WERI-Rb-1 (cell line): Measurements from ENCODE around the gene RERE.

ENCODE experiments used
- DNase-seq: peaks from one replicate; pipeline ENCODE4 v3.0.0-alpha.2; 2020
- H3K27ac ChIP-seq: fragments of 250-450 bp; sonication (Bioruptor Pico); 2 replicates; pipeline ENCODE4 v1.5.1; 2020; ENCODE audit warnings: mild to moderate bottlenecking, moderate library complexity
- H3K27me3 ChIP-seq: fragments of 250-450 bp; sonication (Bioruptor Pico); 2 replicates; pipeline ENCODE4 v1.5.1; 2021; ENCODE audit warnings: mild to moderate bottlenecking, low read depth, moderate library complexity; ENCODE audit not compliant: insufficient read depth, severe bottlenecking
- H3K36me3 ChIP-seq: fragments of 250-450 bp; sonication (Bioruptor Pico); 2 replicates; pipeline ENCODE4 v1.5.1; 2020; ENCODE audit warnings: mild to moderate bottlenecking, moderate library complexity
- H3K4me3 ChIP-seq: 2 replicates; pipeline ENCODE4 v1.5.1; 2011; ENCODE audit warnings: low read depth, mild to moderate bottlenecking, control low read depth, low read length
- H3K9me3 ChIP-seq: fragments of 250-450 bp; sonication (Bioruptor Pico); 2 replicates; pipeline ENCODE4 v1.5.1; 2021; ENCODE audit warnings: mild to moderate bottlenecking, moderate library complexity; ENCODE audit not compliant: severe bottlenecking
- TF ChIP-seq, protein P1 (sequence below): IDR thresholded peaks from 2 replicates; pipeline ENCODE4 v1.5.1; 2011; ENCODE audit warnings: low read depth, mild to moderate bottlenecking, control low read depth, inconsistent platforms, low read length

RERE gene

DNA sequence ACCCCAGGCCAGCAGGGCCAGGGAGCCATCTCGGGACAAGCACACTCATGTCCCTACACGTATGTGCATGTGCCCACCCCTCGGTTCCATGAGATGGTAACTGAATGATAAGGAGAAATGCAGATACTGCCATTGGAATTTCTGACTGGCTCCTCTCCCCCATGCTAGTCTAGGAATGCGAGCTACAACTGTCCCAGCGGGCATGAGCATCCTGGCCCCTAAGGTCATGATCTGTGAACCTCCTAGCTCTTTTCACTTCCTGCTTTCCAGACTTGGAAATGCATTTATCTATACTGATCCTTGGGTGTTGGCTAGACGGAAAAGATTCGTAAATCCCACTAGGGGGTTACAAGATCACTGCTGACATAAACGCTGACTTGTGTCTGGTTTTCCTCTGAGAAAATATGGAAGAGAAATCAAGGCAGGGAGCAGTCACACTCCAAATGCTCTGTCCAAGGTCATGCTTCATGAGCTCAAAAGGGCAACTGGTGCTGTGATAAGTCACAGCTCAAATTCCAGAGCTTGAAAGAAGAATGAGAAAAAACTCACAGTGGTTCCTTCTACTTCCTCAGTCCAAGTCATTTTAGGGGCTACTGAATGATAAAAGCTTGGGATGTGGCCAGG, 449.8 kb downstream of the RERE start:
- TF ChIP-seq, protein P1, sequence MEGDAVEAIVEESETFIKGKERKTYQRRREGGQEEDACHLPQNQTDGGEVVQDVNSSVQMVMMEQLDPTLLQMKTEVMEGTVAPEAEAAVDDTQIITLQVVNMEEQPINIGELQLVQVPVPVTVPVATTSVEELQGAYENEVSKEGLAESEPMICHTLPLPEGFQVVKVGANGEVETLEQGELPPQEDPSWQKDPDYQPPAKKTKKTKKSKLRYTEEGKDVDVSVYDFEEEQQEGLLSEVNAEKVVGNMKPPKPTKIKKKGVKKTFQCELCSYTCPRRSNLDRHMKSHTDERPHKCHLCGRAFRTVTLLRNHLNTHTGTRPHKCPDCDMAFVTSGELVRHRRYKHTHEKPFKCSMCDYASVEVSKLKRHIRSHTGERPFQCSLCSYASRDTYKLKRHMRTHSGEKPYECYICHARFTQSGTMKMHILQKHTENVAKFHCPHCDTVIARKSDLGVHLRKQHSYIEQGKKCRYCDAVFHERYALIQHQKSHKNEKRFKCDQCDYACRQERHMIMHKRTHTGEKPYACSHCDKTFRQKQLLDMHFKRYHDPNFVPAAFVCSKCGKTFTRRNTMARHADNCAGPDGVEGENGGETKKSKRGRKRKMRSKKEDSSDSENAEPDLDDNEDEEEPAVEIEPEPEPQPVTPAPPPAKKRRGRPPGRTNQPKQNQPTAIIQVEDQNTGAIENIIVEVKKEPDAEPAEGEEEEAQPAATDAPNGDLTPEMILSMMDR = no peak
- Histone ChIP-seq H3K27ac (no peak overlapping the region; the same call in 1 of the 2 replicates), H3K36me3 (peaks cover 64% of the 10 kb centered on the region), H3K27me3 (no peaks in the 10 kb centered on the region), H3K9me3 (no peaks in the 10 kb centered on the region), H3K4me3 (no peak overlapping the region)
- no peak for DNase-seq

DNA sequence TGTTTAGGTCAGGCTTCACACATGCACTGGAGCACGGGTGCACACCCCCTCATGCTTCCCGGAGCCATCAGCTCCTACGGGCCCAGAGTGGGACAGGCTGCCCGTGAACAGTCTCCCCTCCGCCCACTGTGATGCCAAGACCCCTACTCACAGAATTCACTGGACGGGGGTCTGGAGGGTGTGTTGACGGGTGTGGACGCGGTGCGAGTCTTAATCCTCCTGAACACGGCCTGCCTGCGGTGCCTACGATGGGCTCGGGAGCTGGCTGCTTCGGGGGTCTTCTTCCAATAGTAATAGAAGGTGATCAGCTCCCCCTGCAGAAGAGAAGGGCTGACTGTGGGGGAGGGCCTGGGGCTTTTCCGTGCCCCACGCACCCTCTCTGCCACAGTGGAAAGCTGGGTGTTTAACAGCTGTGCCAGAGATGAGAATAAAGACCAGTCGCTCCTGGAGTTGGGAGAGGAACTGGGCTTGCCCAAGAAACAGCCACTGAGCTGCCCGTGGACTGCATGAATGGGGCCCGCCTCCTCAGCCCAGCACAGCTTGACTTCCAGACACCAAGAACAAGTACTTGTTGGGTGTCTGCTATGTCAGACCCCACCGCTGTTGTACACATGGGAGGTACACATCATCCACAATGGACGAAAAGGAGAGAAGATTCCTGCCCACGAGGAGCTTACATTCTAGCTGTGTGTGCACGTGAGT, 451.6 kb downstream of the RERE start:
- Histone ChIP-seq H3K9me3 (no peaks in the 10 kb centered on the region), H3K36me3 (peaks cover 71% of the 10 kb centered on the region), H3K27ac (no peak overlapping the region), H3K4me3 (no peak overlapping the region), H3K27me3 (no peaks in the 10 kb centered on the region)
- DNase-seq = peak; percentile 8
- TF ChIP-seq, protein P1 = no peak

DNA sequence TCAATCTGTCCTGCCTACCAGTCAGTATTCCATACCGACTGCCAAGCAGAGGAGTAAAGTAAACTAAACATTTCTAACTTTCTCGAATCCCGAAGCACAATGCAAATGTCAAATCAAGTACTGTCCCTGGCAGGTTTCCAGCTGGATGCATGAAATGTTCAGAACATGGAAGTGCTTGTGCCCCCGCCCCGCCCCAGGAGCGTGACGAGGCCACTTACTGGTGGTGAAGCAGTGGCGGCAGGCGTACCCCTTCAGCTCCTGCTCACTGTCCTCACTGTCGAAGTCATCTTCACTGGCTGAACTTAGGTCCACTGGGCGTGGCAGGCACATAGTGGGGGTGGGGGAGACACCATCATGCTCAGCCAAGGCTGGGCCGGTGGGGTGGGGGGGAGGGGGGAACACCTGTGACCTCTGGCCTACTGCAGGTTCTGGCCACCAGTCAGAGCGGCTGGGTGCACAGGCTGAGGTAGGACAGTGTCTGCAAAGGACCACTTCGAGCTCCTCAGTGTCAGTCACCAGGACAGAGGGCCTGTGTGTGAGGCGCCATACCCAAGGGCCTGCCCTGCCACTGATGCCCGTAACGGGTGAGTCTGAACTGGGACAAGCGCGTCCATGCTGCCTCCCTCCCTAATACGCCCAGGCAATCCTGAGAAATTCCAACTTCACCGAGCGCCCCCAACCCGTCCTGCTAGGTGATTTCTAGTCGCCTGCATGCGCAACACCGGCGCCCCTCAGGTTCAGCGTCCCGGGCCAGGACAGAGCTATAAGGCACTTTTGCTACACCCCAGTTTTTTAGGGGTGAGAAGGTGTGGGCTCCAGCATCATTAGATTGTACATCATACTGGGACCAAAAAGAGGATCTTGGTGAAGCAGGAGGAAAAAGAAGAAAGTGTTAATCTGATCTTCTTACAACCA, 452.7 kb downstream of the RERE start:
- Histone ChIP-seq H3K4me3 (no peak overlapping the region), H3K27me3 (no peaks in the 10 kb centered on the region), H3K36me3 (peaks cover 70% of the 10 kb centered on the region), H3K9me3 (no peaks in the 10 kb centered on the region), H3K27ac (no peak overlapping the region)
- DNase-seq = peak; percentile 7
- TF ChIP-seq, protein P1 = no peak

DNA sequence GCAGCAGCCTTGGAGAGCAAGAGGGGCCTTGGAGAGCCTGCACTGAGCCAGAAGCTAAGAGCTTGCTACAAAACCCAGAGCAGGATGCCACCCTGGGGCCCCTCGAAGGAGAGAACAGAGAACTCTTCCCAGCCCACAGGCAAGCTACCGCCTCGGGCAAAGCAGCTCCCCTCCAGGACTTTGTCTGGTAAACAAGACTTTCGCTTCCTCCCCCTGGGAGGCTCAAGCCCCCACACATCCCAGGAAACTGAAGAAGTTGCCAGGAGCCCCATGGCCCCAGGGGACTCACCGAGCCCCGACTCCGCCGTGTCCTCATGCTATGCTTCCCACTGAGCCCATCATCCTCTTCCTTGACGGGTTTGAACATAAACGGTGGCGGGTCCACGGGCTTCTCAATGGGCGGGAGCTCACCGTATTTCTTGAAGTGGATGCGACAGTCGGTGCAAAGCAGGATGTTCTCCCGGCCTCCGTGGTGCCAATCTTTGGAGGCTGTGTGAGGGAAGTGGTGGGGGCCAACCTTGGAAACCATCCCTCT, 453.6 kb downstream of the RERE start:
- Histone ChIP-seq H3K27me3 (no peaks in the 10 kb centered on the region), H3K27ac (peak overlapping the region; percentile 52), H3K4me3 (no peak overlapping the region), H3K9me3 (no peaks in the 10 kb centered on the region), H3K36me3 (peaks cover 76% of the 10 kb centered on the region)
- TF ChIP-seq, protein P1 = no peak
- DNase-seq = peak; percentile 8

DNA sequence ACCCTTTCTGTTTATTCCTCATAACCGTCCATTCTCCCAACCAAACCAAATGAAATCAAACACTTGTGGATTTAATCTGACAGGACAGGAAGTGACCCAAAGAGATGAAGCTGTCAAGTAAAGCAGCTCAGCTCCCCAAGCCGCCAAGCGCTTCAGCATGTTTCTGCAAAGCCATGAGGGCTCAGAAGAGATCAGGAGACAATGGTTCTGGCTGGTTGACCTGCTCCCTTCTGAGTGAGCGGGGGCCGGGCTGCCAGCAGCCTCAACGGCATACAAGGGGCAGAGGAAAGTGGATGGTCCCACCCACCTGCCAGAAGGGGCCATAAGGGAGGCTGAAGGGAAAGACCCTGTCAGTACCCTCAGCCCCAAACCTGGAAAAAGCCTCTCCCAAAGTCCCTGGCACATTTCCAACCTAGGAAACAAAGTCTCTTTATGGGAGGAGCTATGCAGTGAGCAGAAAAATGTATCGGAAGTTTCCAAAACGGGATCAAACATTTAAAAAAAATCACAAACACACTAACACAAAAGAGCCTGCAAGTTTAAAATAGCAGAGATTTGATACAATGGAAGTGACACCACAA, 454.2 kb downstream of the RERE start:
- Histone ChIP-seq H3K27ac (peak overlapping the region; percentile 52), H3K36me3 (peaks cover 77% of the 10 kb centered on the region), H3K4me3 (no peak overlapping the region), H3K27me3 (no peaks in the 10 kb centered on the region), H3K9me3 (no peaks in the 10 kb centered on the region)
- TF ChIP-seq, protein P1 = no peak
- peak; percentile 70 for DNase-seq
